K562 (cell line): Measurements from ENCODE around the gene DELE1. TPM values are rescaled to one million over a fixed set of nuclear protein-coding genes. Genes with fewer than 3 reads are reported as not detected.

Source experiments
- ATAC-seq: fragments of 200-7000 bp; cut with Tn5 transposase; 3 replicates; pipeline ENCODE4 v1.9.1; 2020; ENCODE audit warnings: moderate library complexity
- BruUV-seq: library from RNA; stranded (reverse); fragments of 400-500 nt; replicated peaks from 2 replicates; lab custom pipeline; 2021; lab: Mats Ljungman, UMichigan
- CTCF ChIA-PET: fragments of 300-600 bp; formaldehyde crosslinking; extraction: SDS; loops from one replicate; lab custom pipeline; 2021; ENCODE audit warnings: low intra/inter-chr PET ratio; lab: Yijun Ruan, JAX
- POLR2A ChIA-PET: fragments of 300-600, 350-650 bp; sonication (Branson Sonifier 250); formaldehyde crosslinking; extraction: SDS; loops from one replicate; lab custom pipeline; 2021; ENCODE audit warnings: antibody characterized with exemption, inconsistent platforms; lab: Yijun Ruan, JAX
- DNase-seq, 4 experiments: peaks; one replicate each; pipeline versions ENCODE4 v3.0.0 to v3.0.0-alpha.2; 2011 to 2018; ENCODE audit warnings: low spot score in 3 of 4, mixed read lengths in 3 of 4; ENCODE audit errors: extremely low read depth in 1 of 4
- FAIRE-seq: peaks from 2 replicates; lab custom pipeline; 2011; peaks lifted over from hg19 to GRCh38; lab: Jason Lieb, UNC
- H2AFZ ChIP-seq: 2 replicates; pipeline ENCODE4 v1.6.0; 2011; ENCODE audit warnings: low read depth, low read length, control low read depth, inconsistent platforms
- H3K27ac ChIP-seq: fragments of 200-600 bp; 3 replicates; pipeline ENCODE4 v1.8.0; 2011; ENCODE audit warnings: low read depth, mild to moderate bottlenecking, control low read depth, inconsistent platforms, low read length, moderate library complexity, mixed read lengths; ENCODE audit errors: extremely low read depth
- H3K27me3 ChIP-seq, 2 experiments: fragments of 300-600 bp in 1 of 2; 2 replicates in 1 of 2; 3 replicates in 1 of 2; pipeline versions ENCODE4 v1.6.0 to v1.8.0; 2011; ENCODE audit warnings: inconsistent platforms in 2 of 2, low read length in 2 of 2, mild to moderate bottlenecking in 1 of 2, mixed read lengths in 1 of 2, moderate library complexity in 1 of 2; ENCODE audit not compliant: control insufficient read depth in 2 of 2, insufficient read depth in 2 of 2
- H3K36me3 ChIP-seq: fragments of 300-600 bp; 3 replicates; pipeline ENCODE4 v1.8.0; 2011; ENCODE audit warnings: mild to moderate bottlenecking, low read length, inconsistent platforms; ENCODE audit not compliant: control insufficient read depth, insufficient read depth
- H3K4me1 ChIP-seq, 2 experiments: fragments of 200-600 bp in 1 of 2; replicated peaks in 1 of 2; 2 replicates in 1 of 2; 3 replicates in 1 of 2; pipeline versions ENCODE4 v1.5.1 to v1.8.0; 2011; ENCODE audit warnings: inconsistent platforms in 2 of 2, low read length in 2 of 2, mild to moderate bottlenecking in 1 of 2, mixed read lengths in 1 of 2, moderate library complexity in 1 of 2; ENCODE audit not compliant: control insufficient read depth in 2 of 2, insufficient read depth in 2 of 2
- H3K4me2 ChIP-seq: 2 replicates; pipeline ENCODE4 v1.6.1; 2011; ENCODE audit warnings: low read length, control low read depth, inconsistent platforms, mixed read lengths; ENCODE audit not compliant: insufficient read depth
- H3K4me3 ChIP-seq: fragments of 200-600 bp; sonication (generic), shearing (Covaris generic); 2 replicates; pipeline ENCODE4 v1.5.1; 2016; ENCODE audit warnings: control low read depth, inconsistent platforms
- H3K79me2 ChIP-seq: fragments of 200-600 bp; 3 replicates; pipeline ENCODE4 v1.8.0; 2011; ENCODE audit warnings: low read length, inconsistent platforms; ENCODE audit not compliant: control insufficient read depth, insufficient read depth
- H3K9ac ChIP-seq, 2 experiments: 2 replicates each; pipeline versions ENCODE4 v1.6.0 to v1.6.1; 2011; ENCODE audit warnings: low read depth in 2 of 2, low read length in 2 of 2, control low read depth in 1 of 2, inconsistent platforms in 1 of 2, mild to moderate bottlenecking in 1 of 2, mixed read lengths in 1 of 2; ENCODE audit not compliant: insufficient read depth in 1 of 2
- H3K9me1 ChIP-seq: one replicate; pipeline ENCODE4 v1.6.0; 2011; ENCODE audit warnings: inconsistent platforms, mild to moderate bottlenecking, low read length, moderate library complexity; ENCODE audit not compliant: control insufficient read depth, insufficient read depth
- H3K9me3 ChIP-seq: replicated peaks from 2 replicates; pipeline ENCODE4 v1.5.1; 2011; ENCODE audit warnings: low read depth, low read length, inconsistent platforms; ENCODE audit not compliant: control insufficient read depth, insufficient read depth
- H4K20me1 ChIP-seq: replicated peaks from 2 replicates; pipeline ENCODE4 v1.6.1; 2011; ENCODE audit warnings: low read length, inconsistent platforms, mixed read lengths; ENCODE audit not compliant: control insufficient read depth, insufficient read depth
- BRF2 ChIP-seq: IDR thresholded peaks from 3 replicates; pipeline ENCODE4 v1.6.1; 2011; ENCODE audit warnings: borderline replicate concordance, mild to moderate bottlenecking; ENCODE audit not compliant: insufficient read length, insufficient read depth
- FOXA1 ChIP-seq: fragments of 450-650 bp; IDR thresholded peaks from 2 replicates; pipeline ENCODE4 v1.6.1; 2016; ENCODE audit warnings: mild to moderate bottlenecking, borderline replicate concordance
- SRF ChIP-seq, 2 experiments: fragments of 250-450, 450-650 bp in 1 of 2; sonication (Bioruptor Pico) in 1 of 2; sonication (generic) in 1 of 2; formaldehyde crosslinking; IDR thresholded peaks; 2 replicates each; pipeline versions ENCODE4 v1.5.0 to v1.5.1; 2020 to 2022; ENCODE audit warnings: mild to moderate bottlenecking in 1 of 2, missing genetic modification reagents in 1 of 2
- WGBS: fragments of 100-300 bp; shearing (Covaris generic); methylation state at CpG from one replicate; pipeline ENCODE4 v1.1.6; 2016; ENCODE audit warnings: low coverage, mixed read lengths; ENCODE audit not compliant: insufficient coverage; ENCODE audit errors: missing lambda C conversion rate; 5-methylcytosine and 5-hydroxymethylcytosine counted together
- in situ Hi-C: fragments of 300-500 bp; cut with MboI; formaldehyde crosslinking; loops from 4 replicates; pipeline ENCODE4 v1.15.0; 2018; ENCODE audit warnings: inconsistent platforms, mixed read lengths
- intact Hi-C: fragments of 100-400 bp; cut with micrococcal nuclease; formaldehyde crosslinking; loops from 2 replicates; pipeline ENCODE4 v1.14.2; 2022
- polyA plus RNA-seq, 8 experiments: library from polyadenylated mRNA; depleted of rRNA in 4 of 8; stranded (reverse) in 5 of 8; unstranded in 3 of 8; fragments of >200 nt; fragmentation: Nextera tagmentation in 2 of 8; fragmentation: Illumina TruSeq in 1 of 8; extraction: Ambion mirVana in 2 of 8; extraction: Trizol in 1 of 8; gene quantifications; 2 replicates each; pipeline versions ENCODE4 v1.2.1 to v1.2.3, GENCODE V29; 2011 to 2014; ENCODE audit warnings: inconsistent platforms in 1 of 8, missing spikeins in 1 of 8
- total RNA-seq, 7 experiments: library from RNA; depleted of rRNA in 6 of 7; stranded (reverse); fragments of >200 nt in 6 of 7; fragmentation: Illumina TruSeq in 2 of 7; extraction: Trizol in 2 of 7; gene quantifications; 2 replicates each; pipeline versions ENCODE4 v1.2.1 to v1.2.3, GENCODE V29; 2011 to 2021; ENCODE audit warnings: low replicate concordance in 1 of 7
- TF ChIP-seq, protein P1 (sequence below): sonication (generic); formaldehyde crosslinking; IDR thresholded peaks from 2 replicates; pipeline ENCODE4 v1.8.0; 2022; ENCODE audit warnings: mild to moderate bottlenecking, missing genetic modification reagents

DELE1 gene
- total and polyA plus RNA-seq, 9 of the 15 experiments (the other 6 are each of a cell fraction or from before 2014, with no cell fraction given) = 16.6 to 74.4 (median 49.8) TPM

DNA sequence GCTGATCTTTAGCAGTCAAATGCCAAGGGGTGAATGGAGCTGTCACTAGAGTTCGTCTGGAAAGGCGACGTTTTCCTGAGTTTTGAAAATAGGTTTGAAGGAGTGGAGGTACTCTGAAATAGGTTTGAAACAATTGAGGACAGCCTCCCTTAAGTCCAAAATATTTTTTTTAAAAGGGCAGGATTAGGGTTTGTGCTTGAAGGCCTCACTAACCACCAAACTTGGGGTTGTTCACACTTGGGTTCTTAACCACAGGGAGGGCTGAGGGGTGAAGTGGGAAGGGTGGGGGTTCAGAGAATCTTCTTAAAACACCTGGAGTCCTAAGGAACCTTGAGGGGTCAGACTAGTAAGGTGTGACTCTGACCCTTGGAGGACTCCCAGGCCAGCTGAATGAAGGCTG lies 37.8 kb downstream of the DELE1 start:
- Histone ChIP-seq H2AFZ (peak overlapping the region; percentile 93), H3K27ac (no peak overlapping the region), H3K4me3 (no peak overlapping the region)

More for the DNA sequence above, 37.8 kb downstream of the DELE1 start:
- H3K27me3 ChIP-seq = peaks cover 0 to 13% of the 10 kb centered on the region in 2 experiments; a peak in 2 of 5 replicates
- no peak for ATAC-seq
- H3K9ac ChIP-seq = 0 out of 4 replicates have a peak overlapping the region, but pooled peaks of 1 of the 2 experiments have one; percentile 14
- H3K4me2 ChIP-seq = no peak overlapping the region
- in situ Hi-C loops = no loop called here
- no peaks in the 10 kb centered on the region for H3K79me2 ChIP-seq
- 81% methylated on average over 3 of the region's 3 CpGs for WGBS
- H3K36me3 ChIP-seq = no peaks in the 10 kb centered on the region
- H4K20me1 ChIP-seq = peaks cover 8% of the 10 kb centered on the region; the same call in 1 of the 2 replicates
- H3K4me1 ChIP-seq = peaks cover 3 to 16% of the 10 kb centered on the region in 2 experiments
- ChIA-PET POLR2A (interaction anchor here (0.6 to 2.3 kb wide), 8 partner anchors 7 to 268 kb away, joined by 3 to 9 read pairs (median 4); partner anchors contain the start of gene RNF14), CTCF (interaction anchor here (0.9 to 2.8 kb wide), 6 partner anchors 72 to 296 kb away, joined by 3 to 29 read pairs (median 7); no protein-coding TSS in a partner anchor)
- DNase-seq = no peak
- TF ChIP-seq FOXA1 (no peak), SRF (CRISPR knock-in tag; IDR thresholded peaks at IDR 0.05) (no peak), BRF2 (no peak)
- TF ChIP-seq, protein P1, sequence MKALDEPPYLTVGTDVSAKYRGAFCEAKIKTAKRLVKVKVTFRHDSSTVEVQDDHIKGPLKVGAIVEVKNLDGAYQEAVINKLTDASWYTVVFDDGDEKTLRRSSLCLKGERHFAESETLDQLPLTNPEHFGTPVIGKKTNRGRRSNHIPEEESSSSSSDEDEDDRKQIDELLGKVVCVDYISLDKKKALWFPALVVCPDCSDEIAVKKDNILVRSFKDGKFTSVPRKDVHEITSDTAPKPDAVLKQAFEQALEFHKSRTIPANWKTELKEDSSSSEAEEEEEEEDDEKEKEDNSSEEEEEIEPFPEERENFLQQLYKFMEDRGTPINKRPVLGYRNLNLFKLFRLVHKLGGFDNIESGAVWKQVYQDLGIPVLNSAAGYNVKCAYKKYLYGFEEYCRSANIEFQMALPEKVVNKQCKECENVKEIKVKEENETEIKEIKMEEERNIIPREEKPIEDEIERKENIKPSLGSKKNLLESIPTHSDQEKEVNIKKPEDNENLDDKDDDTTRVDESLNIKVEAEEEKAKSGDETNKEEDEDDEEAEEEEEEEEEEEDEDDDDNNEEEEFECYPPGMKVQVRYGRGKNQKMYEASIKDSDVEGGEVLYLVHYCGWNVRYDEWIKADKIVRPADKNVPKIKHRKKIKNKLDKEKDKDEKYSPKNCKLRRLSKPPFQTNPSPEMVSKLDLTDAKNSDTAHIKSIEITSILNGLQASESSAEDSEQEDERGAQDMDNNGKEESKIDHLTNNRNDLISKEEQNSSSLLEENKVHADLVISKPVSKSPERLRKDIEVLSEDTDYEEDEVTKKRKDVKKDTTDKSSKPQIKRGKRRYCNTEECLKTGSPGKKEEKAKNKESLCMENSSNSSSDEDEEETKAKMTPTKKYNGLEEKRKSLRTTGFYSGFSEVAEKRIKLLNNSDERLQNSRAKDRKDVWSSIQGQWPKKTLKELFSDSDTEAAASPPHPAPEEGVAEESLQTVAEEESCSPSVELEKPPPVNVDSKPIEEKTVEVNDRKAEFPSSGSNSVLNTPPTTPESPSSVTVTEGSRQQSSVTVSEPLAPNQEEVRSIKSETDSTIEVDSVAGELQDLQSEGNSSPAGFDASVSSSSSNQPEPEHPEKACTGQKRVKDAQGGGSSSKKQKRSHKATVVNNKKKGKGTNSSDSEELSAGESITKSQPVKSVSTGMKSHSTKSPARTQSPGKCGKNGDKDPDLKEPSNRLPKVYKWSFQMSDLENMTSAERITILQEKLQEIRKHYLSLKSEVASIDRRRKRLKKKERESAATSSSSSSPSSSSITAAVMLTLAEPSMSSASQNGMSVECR (CRISPR knock-in tag) = no peak
- H3K9me1 ChIP-seq = no peaks in the 10 kb centered on the region
- intact Hi-C loops = loop anchor here (2.0 to 10.0 kb wide), 4 partner anchors 83 to 297 kb away; partner anchors contain the start of gene PCDH1
- BruUV-seq = no TSS peak
- H3K9me3 ChIP-seq = no peaks in the 10 kb centered on the region
- no peak for FAIRE-seq
